ENCODE measurements around the gene ESPN. TPM values are rescaled to one million over a fixed set of nuclear protein-coding genes. Genes with fewer than 3 reads are reported as not detected.

Gene ESPN
- total RNA-seq, 1 experiment from 2014 or later = 0.07 TPM

DNA sequence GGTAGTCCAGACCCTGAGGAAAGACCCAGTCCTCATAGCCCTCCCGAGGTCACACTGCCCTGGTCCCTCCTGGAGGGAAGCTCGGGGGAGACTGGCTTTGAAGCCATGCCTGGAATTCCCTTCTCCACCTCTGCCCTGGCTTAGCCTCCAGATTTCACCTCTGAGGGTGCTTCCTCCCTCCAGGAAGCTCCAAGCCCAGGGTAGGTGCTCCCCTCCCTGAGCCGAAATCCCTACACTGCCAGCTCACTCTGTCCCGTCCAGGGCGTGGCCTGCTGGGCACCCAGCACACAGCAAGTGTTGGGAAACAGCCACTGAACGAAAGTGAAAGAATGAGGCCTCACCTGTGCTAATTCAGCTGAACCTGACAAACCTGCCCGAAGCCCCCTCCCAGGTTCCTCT, 47.4 kb downstream of the ESPN start:
- in situ Hi-C loops (cut with HindIII; ENCODE audit: low sequenced_read_pairs) = no loop called here
- no peak for DNase-seq (ENCODE audit: low spot score)

DNA sequence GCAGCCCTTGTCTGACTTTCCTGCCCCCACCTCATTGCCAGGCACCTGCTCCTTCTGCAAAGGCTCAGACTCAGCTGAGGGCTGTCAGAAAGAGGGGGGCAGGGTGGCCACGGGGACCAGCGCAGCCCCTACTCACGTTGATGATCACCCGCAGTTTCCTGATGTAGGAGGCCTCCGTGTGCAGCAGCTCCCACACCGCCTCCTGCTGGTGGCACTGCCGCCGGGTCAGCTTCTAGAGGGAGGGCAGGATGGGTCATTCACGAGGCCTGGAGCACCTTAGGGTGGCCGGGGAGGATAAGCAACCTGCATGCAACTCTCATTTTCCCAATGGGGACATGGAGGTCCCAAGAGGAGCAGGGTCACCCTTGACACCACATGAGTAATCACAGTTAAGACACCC, 47.8 kb downstream of the ESPN start:
- in situ Hi-C loops (cut with HindIII; ENCODE audit: low sequenced_read_pairs) = no loop called here

DNA sequence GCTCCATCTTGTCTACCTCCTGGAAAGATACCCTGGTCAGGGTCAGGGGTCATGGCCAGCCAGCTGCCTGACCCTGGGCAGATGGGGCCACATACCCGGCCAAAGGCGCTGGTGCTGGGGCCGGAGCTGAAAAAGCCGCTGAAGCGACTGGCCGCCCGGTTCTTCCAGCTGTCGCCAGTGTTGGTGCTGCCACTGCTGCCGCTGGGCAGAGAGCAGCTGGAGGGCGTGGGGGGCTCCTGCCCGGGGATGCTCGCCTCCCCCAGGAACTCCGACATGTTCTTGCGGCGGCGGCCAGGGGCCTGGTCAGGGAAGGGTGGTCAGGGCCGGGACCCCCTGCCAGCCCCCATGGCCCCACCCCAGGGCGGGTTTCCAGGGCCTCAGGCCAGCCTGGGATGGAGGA, 48.6 kb downstream of the ESPN start:
- DNase-seq (ENCODE audit: low spot score) = no peak
- in situ Hi-C loops (cut with HindIII; ENCODE audit: low sequenced_read_pairs) = no loop called here

More for the DNA sequence above, 47.8 kb downstream of the ESPN start:
- no peak for DNase-seq (ENCODE audit: low spot score)

DNA sequence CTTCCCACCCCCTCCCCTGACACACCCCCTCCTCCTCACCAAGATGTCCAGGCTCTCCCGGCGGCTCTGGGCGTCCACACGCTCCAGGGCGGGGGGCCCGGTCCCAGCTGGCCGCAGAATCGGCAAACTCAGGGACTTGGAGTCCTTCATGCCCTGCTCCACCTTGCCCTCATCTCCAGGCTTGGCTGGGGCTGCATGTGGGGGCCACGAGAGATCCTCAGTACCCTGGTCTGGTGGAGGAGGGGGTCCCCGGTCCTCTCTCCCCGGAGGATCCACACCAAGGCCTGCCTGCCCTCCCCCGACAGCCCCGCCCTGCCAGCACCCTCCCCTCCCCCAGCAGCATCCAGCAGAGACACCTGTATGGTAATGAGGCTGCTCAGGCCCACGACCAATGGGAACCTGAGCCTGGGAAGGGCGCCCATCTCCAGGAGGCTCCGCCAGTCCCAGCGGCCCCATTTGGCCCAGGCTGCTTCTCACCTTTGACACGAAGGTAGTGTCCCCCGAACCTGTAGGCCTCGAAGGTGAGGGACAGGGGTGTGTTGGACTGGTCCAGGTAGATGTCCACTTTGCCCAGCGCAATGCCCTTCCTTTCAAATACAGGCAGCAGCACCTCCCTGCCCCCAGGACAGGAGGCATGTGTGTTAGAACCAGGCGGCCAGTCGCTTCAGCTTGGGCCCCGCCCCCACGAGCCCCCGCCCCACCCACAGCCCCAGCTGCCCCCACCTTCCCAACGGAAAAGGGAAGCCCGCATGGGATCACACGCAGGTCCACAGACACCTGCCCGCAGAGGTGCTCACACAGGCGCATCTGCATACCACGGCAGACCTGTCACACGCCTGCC, 49.6 kb downstream of the ESPN start:
- DNase-seq (ENCODE audit: low spot score) = no peak
- in situ Hi-C loops (cut with HindIII; ENCODE audit: low sequenced_read_pairs) = no loop called here

DNA sequence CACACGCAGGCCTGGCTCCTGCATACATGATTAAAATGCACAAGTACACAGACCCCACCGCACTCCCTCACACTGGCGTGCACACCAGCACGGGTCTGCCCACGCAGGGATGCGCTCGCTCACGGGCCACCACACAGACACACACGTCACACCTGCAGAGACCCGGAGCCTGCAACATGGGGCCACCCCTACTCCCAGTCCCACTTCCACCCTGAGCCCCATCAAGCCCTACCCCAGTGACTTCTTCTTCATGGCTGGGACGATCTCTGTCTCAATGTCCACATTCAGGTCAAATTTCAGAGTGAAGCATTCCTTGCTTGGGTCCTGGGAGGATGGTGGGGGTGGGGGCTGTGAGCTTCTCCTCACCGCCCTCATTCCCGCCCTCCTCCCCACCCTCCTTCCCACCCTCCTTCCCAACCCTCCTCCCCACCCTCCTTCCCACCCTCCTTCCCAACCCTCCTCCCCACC, 50.3 kb downstream of the ESPN start:
- no peak for DNase-seq (ENCODE audit: low spot score)
- in situ Hi-C loops (cut with HindIII; ENCODE audit: low sequenced_read_pairs) = no loop called here

DNA sequence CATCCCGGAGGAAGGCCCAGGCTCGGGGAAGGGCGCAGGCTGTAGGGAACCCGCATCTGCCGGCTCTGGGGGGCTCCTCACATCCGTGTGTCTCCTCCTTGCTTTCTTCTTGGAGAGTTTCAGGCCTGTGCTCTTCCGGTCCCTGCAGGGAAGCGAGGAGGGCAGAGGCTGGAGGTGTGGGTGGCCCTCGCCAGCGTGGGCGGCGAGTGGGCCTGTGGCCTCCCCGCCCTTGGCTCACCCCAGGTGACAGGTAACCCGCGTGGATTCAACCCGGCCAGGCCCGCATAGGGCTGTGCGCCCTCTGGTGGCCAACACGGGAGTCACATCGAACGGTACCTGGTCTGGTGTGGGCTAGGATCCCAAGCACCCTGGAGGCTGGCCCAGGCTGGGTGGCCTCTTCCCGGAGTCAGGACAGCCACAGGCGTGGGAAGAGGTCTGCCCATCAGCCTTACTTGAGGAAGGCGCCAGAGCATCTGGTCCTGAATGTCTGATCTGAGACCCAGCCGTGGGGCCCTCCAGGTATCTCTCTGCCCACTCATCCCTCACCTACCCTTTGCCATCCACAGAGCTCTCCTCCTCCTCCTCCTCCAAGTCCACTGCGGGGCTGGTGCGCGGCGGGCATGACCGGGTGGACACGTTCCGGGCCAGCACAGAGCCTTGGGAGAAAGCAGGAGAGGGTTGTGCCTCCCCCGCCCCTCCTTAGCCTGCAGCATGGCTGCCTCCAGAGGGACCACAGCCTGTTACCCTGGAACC, 51.0 kb downstream of the ESPN start:
- DNase-seq (ENCODE audit: low spot score) = peak; percentile 69
- in situ Hi-C loops (cut with HindIII; ENCODE audit: low sequenced_read_pairs) = no loop called here

DNA sequence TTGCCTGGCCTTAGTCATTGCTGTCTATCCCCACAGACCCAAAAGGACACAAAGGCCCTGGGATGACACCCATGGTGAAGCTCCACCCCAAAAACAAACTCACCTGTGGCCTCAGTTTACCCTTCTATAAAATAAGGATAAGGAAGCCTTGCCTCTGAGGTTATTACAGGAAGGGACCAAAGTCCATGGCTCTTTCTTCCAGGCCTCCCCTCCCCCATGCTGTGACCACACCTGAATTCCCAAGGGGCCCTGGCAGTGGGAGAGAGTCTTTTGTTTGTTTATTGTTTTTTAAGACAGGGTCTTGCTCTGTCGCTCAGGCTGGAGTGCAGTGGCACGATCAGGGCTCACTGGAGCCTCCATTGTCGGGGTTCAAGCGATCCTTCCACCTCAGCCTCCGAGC, 51.9 kb downstream of the ESPN start:
- no peak for DNase-seq (ENCODE audit: low spot score)
- in situ Hi-C loops (cut with HindIII; ENCODE audit: low sequenced_read_pairs) = no loop called here

DNA sequence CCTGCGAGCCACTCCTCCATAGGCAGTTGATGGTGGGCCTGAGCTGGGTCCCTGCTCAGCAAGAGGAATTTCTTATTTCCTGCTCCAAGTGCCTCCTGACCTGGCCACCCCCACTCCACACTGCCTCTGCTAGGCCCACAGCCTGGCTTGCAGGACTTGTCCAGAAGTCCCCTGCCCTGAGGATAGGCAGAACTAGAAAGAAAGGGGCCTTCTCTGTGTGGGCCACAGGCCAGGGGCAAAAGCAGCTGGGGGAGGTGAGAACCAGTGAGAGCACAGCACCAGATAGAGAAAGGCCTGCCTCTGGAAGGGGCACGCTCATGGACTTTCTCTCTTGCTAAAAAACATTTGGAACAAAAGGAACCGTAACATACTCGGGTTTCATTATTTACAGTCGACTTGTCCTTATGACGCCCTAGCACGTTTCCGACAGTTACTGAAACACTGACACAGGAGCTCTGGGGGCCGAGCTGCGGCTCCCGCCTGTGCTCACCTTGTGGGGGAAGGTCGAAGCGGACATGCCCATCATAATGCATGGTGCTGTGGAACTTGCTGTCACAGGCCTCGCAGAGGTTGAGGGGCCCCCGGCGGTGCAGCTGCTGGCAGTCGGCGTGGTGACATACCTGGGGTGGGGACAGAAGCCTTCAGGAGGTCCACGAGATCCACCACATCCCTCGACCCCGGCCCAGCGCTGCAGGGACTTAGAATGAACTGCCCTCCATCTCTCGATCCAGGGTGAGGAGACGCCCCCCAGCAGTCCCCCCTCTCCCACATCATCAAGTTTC, 52.7 kb downstream of the ESPN start:
- in situ Hi-C loops (cut with HindIII; ENCODE audit: low sequenced_read_pairs) = no loop called here
- no peak for DNase-seq (ENCODE audit: low spot score)

DNA sequence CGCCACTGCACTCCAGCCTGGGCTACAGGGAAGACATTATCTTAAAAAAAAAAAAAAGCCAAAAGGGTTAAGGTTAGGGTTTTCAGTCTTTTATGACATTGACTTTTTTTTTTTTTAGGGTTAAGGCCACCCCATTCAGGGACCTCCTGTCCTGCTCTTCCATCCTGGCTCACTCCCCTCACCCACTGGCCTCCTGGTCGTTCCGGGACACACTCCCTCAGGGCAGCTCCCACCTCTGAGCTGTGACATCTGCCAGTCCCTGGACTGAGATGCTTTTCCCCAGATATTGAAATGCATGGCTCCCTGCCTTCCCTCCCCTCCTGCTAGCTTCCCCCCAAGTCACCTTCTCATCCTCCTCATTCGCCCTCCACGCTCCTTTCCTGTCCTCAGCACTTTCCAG, 57.2 kb downstream of the ESPN start:
- no peak for DNase-seq (ENCODE audit: low spot score)
- in situ Hi-C loops (cut with HindIII; ENCODE audit: low sequenced_read_pairs) = no loop called here

DNA sequence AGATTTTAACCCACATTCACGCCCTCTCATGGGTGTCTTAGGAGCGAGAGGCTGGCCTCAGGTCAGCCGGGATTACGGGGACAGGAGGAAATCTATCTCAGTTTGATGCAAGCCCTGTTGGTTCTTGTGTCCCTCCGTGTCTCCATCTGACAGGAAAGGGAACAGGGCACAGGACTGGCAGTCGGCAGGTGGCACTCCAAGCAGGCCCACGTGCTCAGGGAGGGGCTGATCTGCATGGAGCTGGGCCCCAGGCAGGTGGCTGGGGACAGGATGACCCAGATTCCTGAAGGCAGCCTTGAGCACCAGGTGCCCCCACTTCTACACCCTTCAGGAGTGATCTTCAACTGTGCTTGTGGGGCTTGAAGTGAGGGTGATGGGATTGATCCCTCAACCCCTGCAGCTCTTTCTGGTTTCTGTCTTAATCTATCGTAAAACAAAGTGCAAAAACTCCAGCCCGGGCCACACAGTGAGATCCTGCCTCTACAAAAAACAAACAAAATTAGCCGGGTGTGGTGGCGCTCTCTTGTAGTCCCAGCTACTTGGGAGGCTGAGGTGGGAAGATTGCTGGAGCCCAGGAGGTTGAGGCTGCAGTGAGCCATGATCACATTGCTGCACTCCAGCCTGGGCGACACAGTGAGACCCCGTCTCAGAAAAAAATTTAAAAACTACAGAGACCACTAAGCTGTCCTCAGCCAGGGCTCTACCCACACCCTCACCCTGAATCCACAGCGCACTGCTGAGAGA, 58.6 kb downstream of the ESPN start:
- peak; percentile 99 for DNase-seq (ENCODE audit: low spot score)
- in situ Hi-C loops (cut with HindIII; ENCODE audit: low sequenced_read_pairs) = no loop called here

DNA sequence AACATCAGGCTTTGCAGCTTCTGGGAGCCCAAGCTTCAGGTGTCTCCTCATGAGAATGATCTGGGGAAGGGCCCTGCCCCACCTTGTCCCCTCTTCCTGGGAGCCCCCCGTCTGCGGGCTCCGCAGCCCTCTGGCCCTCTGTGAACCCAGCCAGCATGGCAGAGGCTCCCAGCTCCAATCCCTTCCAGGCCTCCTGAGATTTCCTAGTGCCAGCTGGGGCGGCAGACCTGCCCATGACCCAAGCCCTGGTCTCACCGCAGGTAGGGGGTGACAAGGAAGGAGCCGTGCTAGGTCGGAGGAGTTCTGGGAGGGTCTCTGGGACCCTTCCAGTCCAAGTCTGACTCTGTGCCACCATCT, 59.2 kb downstream of the ESPN start:
- in situ Hi-C loops (cut with HindIII; ENCODE audit: low sequenced_read_pairs) = no loop called here
- DNase-seq (ENCODE audit: low spot score) = no peak

DNA sequence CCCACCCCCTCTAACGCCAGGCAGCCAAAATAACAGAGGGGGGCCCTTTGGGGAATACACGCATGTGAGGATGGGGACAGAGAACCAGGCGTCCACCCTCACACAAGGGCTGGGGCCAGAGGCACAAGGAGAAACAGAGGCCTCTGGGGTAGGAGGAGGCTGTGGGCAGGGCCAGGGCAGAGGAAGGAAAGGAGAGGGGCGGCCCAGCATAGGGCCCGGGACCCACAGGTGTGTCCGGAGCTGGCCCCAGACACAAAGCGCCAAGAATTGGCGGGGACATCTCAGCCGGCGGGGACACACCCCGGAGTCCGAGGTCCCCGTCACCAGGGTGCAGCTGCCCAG, 60.2 kb downstream of the ESPN start:
- peak; percentile 33 for DNase-seq (ENCODE audit: low spot score)
- in situ Hi-C loops (cut with HindIII; ENCODE audit: low sequenced_read_pairs) = no loop called here

DNA sequence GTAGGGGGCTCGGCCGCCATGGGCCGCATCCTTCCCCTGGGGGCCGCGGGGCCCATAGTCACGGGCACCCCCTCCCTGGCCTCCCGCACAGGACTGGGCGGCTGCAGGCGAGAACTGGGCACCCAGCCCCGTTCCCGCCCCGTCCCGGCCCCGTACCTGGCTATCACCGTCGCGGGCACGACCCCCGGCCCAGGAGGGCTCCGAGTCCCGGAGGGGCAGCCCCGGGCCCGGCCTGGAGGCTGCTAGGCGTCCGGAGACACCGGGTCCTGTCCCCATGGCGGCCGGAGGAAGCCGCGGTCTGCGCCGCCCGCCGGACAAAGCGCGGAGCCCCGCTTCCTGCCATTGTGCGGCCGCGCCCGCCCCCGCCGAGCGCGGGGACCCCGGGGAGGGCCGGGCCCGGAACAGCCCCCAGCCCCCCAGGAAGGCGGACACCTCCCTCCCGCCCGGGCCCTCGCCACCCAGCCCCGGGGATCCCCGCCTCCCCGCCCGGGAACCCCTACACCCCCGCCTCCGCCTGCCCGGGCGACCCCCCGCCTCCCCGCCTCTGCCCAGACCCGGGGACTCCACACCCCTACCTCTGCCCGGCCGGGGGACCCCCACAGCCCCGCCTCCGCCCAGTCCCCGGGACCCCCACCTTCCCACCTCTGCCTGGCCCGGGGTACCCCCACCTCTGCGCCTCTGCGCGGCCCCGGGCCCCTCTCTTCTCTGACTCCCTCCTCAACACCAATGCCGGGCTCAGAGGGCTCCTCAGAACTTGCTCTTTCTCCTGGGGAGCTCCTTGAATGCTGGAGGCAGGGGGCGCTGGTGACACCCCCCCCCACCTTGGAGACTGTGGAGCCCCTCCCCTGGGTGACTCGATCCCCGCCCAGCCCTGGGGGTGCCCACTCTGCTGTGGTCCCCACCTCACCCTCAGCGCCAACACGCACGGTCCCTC, 60.9 kb downstream of the ESPN start:
- no peak for DNase-seq (ENCODE audit: low spot score)
- in situ Hi-C loops (cut with HindIII; ENCODE audit: low sequenced_read_pairs) = no loop called here

DNA sequence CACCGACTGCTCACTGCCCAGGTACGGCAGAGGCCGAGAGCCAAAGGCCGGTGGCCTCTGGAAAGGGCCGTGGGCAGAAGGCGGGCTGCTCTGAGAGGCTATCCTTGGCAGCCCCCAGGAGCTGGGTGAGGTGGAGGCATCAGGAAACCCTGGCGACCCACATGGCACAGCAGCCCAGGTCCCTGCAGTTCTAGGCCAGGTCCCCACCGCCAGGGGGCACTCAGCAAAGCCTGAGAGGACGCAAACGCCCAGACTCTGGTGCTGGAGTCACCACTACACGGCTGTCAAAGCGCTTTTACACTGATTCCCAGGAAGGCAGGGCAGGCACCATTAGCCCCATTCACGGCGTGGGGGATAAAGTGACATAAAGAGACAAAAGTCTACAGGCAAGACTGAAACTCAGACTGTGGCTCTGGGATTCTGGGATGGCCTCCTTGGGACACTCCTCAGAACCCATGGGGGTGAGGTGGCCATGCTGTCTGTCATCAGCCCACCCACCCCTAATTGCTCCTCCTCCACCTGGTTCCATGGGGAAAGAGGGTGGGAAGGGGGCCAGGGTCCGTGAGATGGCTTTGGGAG, 61.9 kb downstream of the ESPN start:
- DNase-seq (ENCODE audit: low spot score) = peak; percentile 91
- in situ Hi-C loops (cut with HindIII; ENCODE audit: low sequenced_read_pairs) = no loop called here

DNA sequence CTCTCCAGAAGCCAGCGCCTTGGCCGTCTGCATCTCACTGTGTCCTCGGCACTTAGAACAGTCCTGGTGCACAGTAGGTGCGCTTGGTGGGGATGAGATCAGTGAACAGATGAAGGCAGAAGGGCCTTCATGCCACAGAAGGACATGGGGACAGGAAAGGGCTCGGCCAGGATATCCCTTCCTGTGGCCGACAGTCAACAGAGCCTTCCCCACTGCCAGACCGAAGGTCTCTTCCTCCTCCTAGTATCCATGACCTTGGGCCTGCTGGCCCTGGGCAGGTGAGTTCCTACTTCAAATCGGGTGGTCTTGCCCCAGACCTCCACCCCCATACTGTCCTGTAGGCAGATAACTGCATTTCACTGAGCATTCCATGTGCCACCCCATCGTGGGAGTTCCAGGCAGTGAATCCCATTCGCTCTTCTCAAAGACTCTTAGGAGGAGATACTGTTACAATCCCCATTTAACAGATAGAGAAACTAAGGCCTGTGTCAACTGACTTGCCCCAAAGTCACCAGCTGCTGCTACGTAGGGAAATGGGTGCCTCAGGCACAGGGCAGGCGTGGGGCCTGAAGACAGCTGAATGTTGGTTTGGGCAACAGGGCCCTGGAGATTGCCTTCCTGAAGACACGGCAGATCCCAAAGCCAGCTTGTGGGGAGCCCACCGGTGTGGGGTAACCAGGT, 63.4 kb downstream of the ESPN start:
- no peak for DNase-seq (ENCODE audit: low spot score)
- in situ Hi-C loops (cut with HindIII; ENCODE audit: low sequenced_read_pairs) = no loop called here

DNA sequence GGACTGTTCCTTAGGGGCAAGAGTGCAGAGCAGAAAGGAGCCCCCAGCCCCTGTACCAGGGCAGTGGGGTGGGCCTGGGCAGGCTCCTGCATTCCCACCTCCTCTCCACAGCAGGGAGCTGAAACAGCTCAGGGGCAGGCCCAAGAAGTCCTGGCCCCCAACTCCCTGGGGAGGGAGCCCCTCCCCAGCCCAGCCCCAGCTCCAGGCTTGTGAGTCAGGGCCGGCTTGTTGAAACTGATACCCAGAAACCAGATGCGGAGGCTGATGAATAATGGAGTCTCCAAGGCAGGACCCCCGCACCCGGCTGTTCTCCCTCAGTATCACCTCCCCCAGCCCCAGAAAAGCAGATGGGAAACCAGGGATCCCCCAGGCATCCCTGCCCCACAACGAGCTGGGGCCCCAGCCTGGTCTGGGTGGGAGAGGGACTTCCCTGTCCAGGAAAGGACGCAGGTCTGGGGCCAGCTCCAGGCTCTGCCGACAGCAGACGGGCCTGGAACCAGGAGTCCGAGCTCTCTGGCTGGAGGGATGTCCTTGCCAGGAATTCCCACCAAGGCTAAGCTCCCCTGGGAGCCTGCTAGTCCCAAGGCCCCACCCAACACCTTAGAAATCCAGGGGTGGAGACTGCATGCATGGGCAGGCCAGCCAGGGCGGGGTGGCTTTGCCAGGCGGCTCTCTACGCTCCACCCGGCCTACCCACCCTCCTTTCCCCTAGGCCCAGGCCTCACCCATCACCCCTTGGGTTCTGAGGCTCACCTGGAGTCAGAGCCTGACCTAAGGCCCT, 64.2 kb downstream of the ESPN start:
- DNase-seq (ENCODE audit: low spot score) = no peak
- in situ Hi-C loops (cut with HindIII; ENCODE audit: low sequenced_read_pairs) = no loop called here

DNA sequence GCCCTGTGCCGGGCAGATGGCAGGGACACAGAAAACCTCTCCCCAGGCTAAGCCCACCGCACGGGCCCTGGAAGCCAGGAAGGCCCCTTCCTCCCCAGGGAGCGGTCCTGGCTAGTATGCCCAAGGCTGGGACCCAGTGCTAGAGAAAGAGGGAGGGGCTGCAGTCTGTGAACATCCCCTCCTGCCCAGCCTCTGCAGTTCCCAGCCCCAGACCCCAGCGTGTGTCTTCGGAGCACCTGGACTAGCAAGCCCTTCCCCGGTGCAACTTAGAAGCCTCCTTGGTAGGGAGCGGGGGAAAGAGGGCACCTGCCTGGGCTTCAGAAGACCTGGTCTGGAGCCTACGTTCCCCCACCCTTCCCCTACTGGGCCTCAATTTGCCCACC, 64.8 kb downstream of the ESPN start:
- no peak for DNase-seq (ENCODE audit: low spot score)
- in situ Hi-C loops (cut with HindIII; ENCODE audit: low sequenced_read_pairs) = no loop called here

Data from G401 (cell line).